Measurements from ENCODE around the gene KIAA2012.
"Not testable (repeated sequence)": the region's sequence is repeated elsewhere in the genome, so short reads cannot be mapped to it uniquely, and the experiment has no call there.

The KIAA2012 gene

GRCh38 chr2:202120828-202121227, 47.8 kb downstream of the KIAA2012 start:
- no peak for DNase-seq

- no peak for DNase-seq
Measured at GRCh38 chr2:202121532-202122162, 48.6 kb downstream of the KIAA2012 start.

- DNase-seq: no peak
Measured at GRCh38 chr2:202122163-202122540, 49.1 kb downstream of the KIAA2012 start.

- DNase-seq: no peak
Measured at GRCh38 chr2:202122980-202123720, 50.1 kb downstream of the KIAA2012 start.

- no peak for DNase-seq
Measured at GRCh38 chr2:202124286-202124685, 51.2 kb downstream of the KIAA2012 start.

- no peak for DNase-seq
Measured at GRCh38 chr2:202127687-202128331, 54.8 kb downstream of the KIAA2012 start.

- DNase-seq: no peak
Measured at GRCh38 chr2:202129841-202130240, 56.8 kb downstream of the KIAA2012 start.

GRCh38 chr2:202133200-202133908, 60.3 kb downstream of the KIAA2012 start:
- no peak for DNase-seq

- DNase-seq: no peak
Measured at GRCh38 chr2:202133909-202134265, 60.8 kb downstream of the KIAA2012 start.

GRCh38 chr2:202135091-202135874, 62.2 kb downstream of the KIAA2012 start:
- DNase-seq: no peak

GRCh38 chr2:202136039-202136438, 63.0 kb downstream of the KIAA2012 start:
- DNase-seq: not testable (repeated sequence)

GRCh38 chr2:202136526-202136925, 63.5 kb downstream of the KIAA2012 start:
- no peak for DNase-seq

- peak; percentile 26 for DNase-seq
Measured at GRCh38 chr2:202140522-202141252, 67.6 kb downstream of the KIAA2012 start.

- DNase-seq: no peak
Measured at GRCh38 chr2:202141329-202141947, 68.4 kb downstream of the KIAA2012 start.

GRCh38 chr2:202142540-202142939, 69.5 kb downstream of the KIAA2012 start:
- no peak for DNase-seq

- DNase-seq: no peak
Measured at GRCh38 chr2:202147775-202148174, 74.7 kb downstream of the KIAA2012 start.

GRCh38 chr2:202148515-202149154, 75.6 kb downstream of the KIAA2012 start:
- DNase-seq: no peak

- peak; percentile 68 for DNase-seq
Measured at GRCh38 chr2:202149155-202149762, 76.2 kb downstream of the KIAA2012 start.

GRCh38 chr2:202149936-202150335, 76.9 kb downstream of the KIAA2012 start:
- no peak for DNase-seq

- no peak for DNase-seq
Measured at GRCh38 chr2:202152104-202152715, 79.2 kb downstream of the KIAA2012 start.

All from islet precursor cell (in vitro differentiated cells).